NCI-H128 (cell line): ENCODE data around the gene COG4.

Experiments
- DNase-seq: peaks from one replicate; lab custom pipeline; 2025; ENCODE audit not compliant: unreplicated experiment; lab: John Stamatoyannopoulos, UW

Gene COG4

GRCh38 chr16:70434484-70435260 lies 88.7 kb downstream of the COG4 start:
- no peak for DNase-seq

GRCh38 chr16:70433458-70434103 lies 89.8 kb downstream of the COG4 start:
- DNase-seq = no peak

GRCh38 chr16:70432723-70433457 lies 90.5 kb downstream of the COG4 start:
- DNase-seq = no peak

- no peak for DNase-seq
These were observed 91.0 kb downstream of the COG4 start for GRCh38 chr16:70432356-70432722.

- DNase-seq = no peak
These were observed 92.5 kb downstream of the COG4 start for GRCh38 chr16:70430667-70431536.
